B cell (primary cell): ENCODE results near the gene PARD3B. TPM values are rescaled to one million over a fixed set of nuclear protein-coding genes. Genes with fewer than 3 reads are reported as not detected.

Experiments used
- ATAC-seq: fragments of 200-7000 bp; cut with Tn5 transposase; one replicate; pipeline ENCODE4 v1.10.0; 2021; ENCODE audit warnings: low read depth, mild to moderate bottlenecking, moderate number of reproducible peaks, moderate library complexity
- CTCF ChIA-PET: fragments of 350-600 bp; sonication (Branson Sonifier 250); formaldehyde crosslinking; loops from one replicate; lab custom pipeline; 2021; ENCODE audit warnings: antibody characterized with exemption, inconsistent platforms; lab: Charles Lee
- POLR2A ChIA-PET: fragments of 350-600 bp; sonication (Branson Sonifier 250); formaldehyde crosslinking; loops from one replicate; lab custom pipeline; 2021; ENCODE audit warnings: antibody characterized with exemption; lab: Charles Lee
- DNase-seq: peaks from one replicate; pipeline ENCODE4 v3.0.0; 2013
- H2AFZ ChIP-seq: 2 replicates; pipeline ENCODE4 v1.6.1; 2012; ENCODE audit warnings: mild to moderate bottlenecking, low read depth, low read length; ENCODE audit not compliant: insufficient read depth, poor library complexity, severe bottlenecking
- H3K27ac ChIP-seq, 2 donors: 1 replicate in 1 of 2; 2 replicates in 1 of 2; pipeline ENCODE4 v1.5.1; 2012 to 2013; ENCODE audit warnings: low read length in 2 of 2, mild to moderate bottlenecking in 2 of 2, moderate library complexity in 1 of 2
- H3K27me3 ChIP-seq, 4 experiments: fragments of 200-600 bp in 1 of 4; sonication (generic) in 1 of 4; replicated peaks in 1 of 4; 1 replicate in 2 of 4; 2 replicates in 2 of 4; pipeline versions ENCODE4 v1.6.1 to v1.7.0; 2013 to 2016; ENCODE audit warnings: low read length in 3 of 4, mild to moderate bottlenecking in 2 of 4, mixed read lengths in 1 of 4, moderate library complexity in 1 of 4; ENCODE audit not compliant: insufficient read depth in 4 of 4, control insufficient read depth in 3 of 4; ENCODE audit errors: control extremely low read depth in 1 of 4
- H3K36me3 ChIP-seq, 2 experiments: replicated peaks in 1 of 2; 1 replicate in 1 of 2; 2 replicates in 1 of 2; pipeline versions ENCODE4 v1.6.1 to v1.7.1; 2013; ENCODE audit warnings: low read length in 1 of 2; ENCODE audit not compliant: insufficient read depth in 2 of 2, control insufficient read depth in 1 of 2; ENCODE audit errors: control extremely low read depth in 1 of 2, extremely low read depth in 1 of 2
- H3K4me1 ChIP-seq, 2 donors: fragments of 200-600 bp in 1 of 2; sonication (generic) in 1 of 2; 1 replicate in 1 of 2; 2 replicates in 1 of 2; pipeline versions ENCODE4 v1.5.1 to v1.6.1; 2013 to 2017; ENCODE audit warnings: low read length in 2 of 2; ENCODE audit not compliant: control insufficient read depth in 2 of 2, insufficient read depth in 2 of 2
- H3K4me2 ChIP-seq: replicated peaks from 2 replicates; pipeline ENCODE3; 2012; ENCODE audit warnings: mild to moderate bottlenecking, low read depth, low read length; ENCODE audit not compliant: poor library complexity, severe bottlenecking
- H3K4me3 ChIP-seq, 5 experiments: fragments of 200-600 bp in 1 of 5; sonication (generic) in 1 of 5; 1 replicate in 3 of 5; 2 replicates in 2 of 5; pipeline versions ENCODE4 v1.5.1 to v1.7.0; 2011 to 2016; ENCODE audit warnings: low read length in 4 of 5, mild to moderate bottlenecking in 4 of 5, low read depth in 2 of 5, control low read depth in 1 of 5, moderate library complexity in 1 of 5; ENCODE audit not compliant: insufficient read depth in 1 of 5; ENCODE audit errors: control extremely low read depth in 1 of 5, extremely low read depth in 1 of 5
- H3K79me2 ChIP-seq: fragments of 200-600 bp; sonication (generic); one replicate; pipeline ENCODE4 v1.6.0; 2016; ENCODE audit warnings: low read length; ENCODE audit not compliant: control insufficient read depth, insufficient read depth
- H3K9ac ChIP-seq: fragments of 200-600 bp; sonication (generic); 2 replicates; pipeline ENCODE4 v1.6.1; 2017; ENCODE audit warnings: mild to moderate bottlenecking, low read length, moderate library complexity
- H3K9me3 ChIP-seq, 3 donors: one replicate each; pipeline versions ENCODE4 v1.6.1 to v1.7.1; 2013; ENCODE audit warnings: low read length in 2 of 3; ENCODE audit not compliant: control insufficient read depth in 2 of 3, insufficient read depth in 1 of 3; ENCODE audit errors: control extremely low read depth in 1 of 3
- H4K20me1 ChIP-seq: 2 replicates; pipeline ENCODE4 v1.6.0; 2012; ENCODE audit warnings: mild to moderate bottlenecking, low read length; ENCODE audit not compliant: insufficient read depth, control insufficient read depth, poor library complexity, severe bottlenecking
- H3K27ac Mint-ChIP-seq: one replicate; pipeline ENCODE4 v1.8.0; 2021; ENCODE audit warnings: mixed read lengths
- H3K27me3 Mint-ChIP-seq: one replicate; pipeline ENCODE4 v1.8.0; 2021; ENCODE audit warnings: mixed read lengths
- H3K4me1 Mint-ChIP-seq: one replicate; pipeline ENCODE4 v1.8.0; 2021; ENCODE audit warnings: mixed read lengths
- H3K4me3 Mint-ChIP-seq: one replicate; pipeline ENCODE4 v1.8.0; 2021; ENCODE audit warnings: mixed read lengths
- H3K9me3 Mint-ChIP-seq: one replicate; pipeline ENCODE4 v1.8.0; 2022; ENCODE audit warnings: mixed read lengths; ENCODE audit not compliant: insufficient read depth
- EZH2 ChIP-seq: IDR thresholded peaks from 2 replicates; pipeline ENCODE4 v1.6.1; 2012; ENCODE audit warnings: borderline replicate concordance, low read depth, mild to moderate bottlenecking, moderate library complexity, low read length; ENCODE audit not compliant: insufficient read depth, poor library complexity, severe bottlenecking
- WGBS: methylation state at CpG from one replicate; pipeline ENCODE4 v1.1.5; 2013; ENCODE audit warnings: missing lambda C conversion rate; ENCODE audit not compliant: insufficient coverage; 5-methylcytosine and 5-hydroxymethylcytosine counted together
- intact Hi-C: fragments of 100-400 bp; cut with micrococcal nuclease; formaldehyde crosslinking; loops from one replicate; pipeline ENCODE4 v1.10.0; 2022
- polyA plus RNA-seq: library from polyadenylated mRNA; depleted of rRNA; stranded (reverse); fragments of >200 nt; gene quantifications from 2 replicates; pipeline ENCODE4 v1.2.3, GENCODE V29; 2012
- total RNA-seq, 2 donors: library from RNA; stranded (reverse); fragments of 120-200 nt in 1 of 2; gene quantifications; 1 replicate in 1 of 2; 2 replicates in 1 of 2; pipeline versions ENCODE4 v1.2.3 to v1.2.4, GENCODE V29; 2013 to 2022
- TF ChIP-seq, protein P1 (sequence below): fragments of 200-600 bp; IDR thresholded peaks from one replicate; pipeline ENCODE4 v1.8.0; 2022; ENCODE audit warnings: antibody characterized with exemption, mild to moderate bottlenecking

PARD3B gene
- total and polyA plus RNA-seq, 2 donors (not counting 1 experiment from before 2014, with no cell fraction given), result not detected

DNA sequence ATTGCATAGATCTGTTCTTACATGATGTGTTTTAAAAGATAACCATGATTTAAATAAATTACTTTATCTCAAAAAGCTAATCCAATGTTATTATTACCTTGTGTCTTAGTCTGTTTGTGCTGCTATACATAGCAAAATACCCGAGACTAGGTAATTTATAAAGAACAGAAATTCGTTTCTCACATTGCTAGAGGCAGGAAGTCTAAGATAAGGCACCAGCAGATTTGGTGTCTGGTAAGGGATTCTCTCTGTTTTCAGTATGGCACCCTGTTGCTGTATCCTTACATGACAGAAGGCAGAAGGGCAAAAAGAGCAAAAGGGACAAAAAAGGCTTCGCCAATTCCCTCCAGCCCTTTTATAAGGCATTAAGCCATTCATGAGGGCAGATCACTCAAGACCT, 533.9 kb downstream of the PARD3B start:
- Histone ChIP-seq H2AFZ (no peak overlapping the region), H3K4me3 (no peak overlapping the region), H3K9ac (no peak overlapping the region), H3K4me2 (no peak overlapping the region), H3K79me2 (no peaks in the 10 kb centered on the region), H3K36me3 (no peaks in the 10 kb centered on the region), H3K4me1 (no peaks in the 10 kb centered on the region), H3K27me3 (no peaks in the 10 kb centered on the region), H3K27ac (no peak overlapping the region), H3K9me3 (no peaks in the 10 kb centered on the region), H4K20me1 (no peaks in the 10 kb centered on the region)
- no peak overlapping the region for H3K4me3 Mint-ChIP-seq
- no peak for ATAC-seq
- CTCF ChIA-PET, result no interaction called here
- H3K4me1 Mint-ChIP-seq, result no peaks in the 10 kb centered on the region
- H3K27me3 Mint-ChIP-seq, result no peaks in the 10 kb centered on the region
- intact Hi-C loops, result no loop called here
- 94% methylated on average over 2 of the region's 3 CpGs for WGBS
- no peak for DNase-seq
- TF ChIP-seq EZH2, result no peak
- TF ChIP-seq, protein P1, sequence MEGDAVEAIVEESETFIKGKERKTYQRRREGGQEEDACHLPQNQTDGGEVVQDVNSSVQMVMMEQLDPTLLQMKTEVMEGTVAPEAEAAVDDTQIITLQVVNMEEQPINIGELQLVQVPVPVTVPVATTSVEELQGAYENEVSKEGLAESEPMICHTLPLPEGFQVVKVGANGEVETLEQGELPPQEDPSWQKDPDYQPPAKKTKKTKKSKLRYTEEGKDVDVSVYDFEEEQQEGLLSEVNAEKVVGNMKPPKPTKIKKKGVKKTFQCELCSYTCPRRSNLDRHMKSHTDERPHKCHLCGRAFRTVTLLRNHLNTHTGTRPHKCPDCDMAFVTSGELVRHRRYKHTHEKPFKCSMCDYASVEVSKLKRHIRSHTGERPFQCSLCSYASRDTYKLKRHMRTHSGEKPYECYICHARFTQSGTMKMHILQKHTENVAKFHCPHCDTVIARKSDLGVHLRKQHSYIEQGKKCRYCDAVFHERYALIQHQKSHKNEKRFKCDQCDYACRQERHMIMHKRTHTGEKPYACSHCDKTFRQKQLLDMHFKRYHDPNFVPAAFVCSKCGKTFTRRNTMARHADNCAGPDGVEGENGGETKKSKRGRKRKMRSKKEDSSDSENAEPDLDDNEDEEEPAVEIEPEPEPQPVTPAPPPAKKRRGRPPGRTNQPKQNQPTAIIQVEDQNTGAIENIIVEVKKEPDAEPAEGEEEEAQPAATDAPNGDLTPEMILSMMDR, result no peak
- no peak overlapping the region for H3K27ac Mint-ChIP-seq
- POLR2A ChIA-PET, result no interaction called here
- no peaks in the 10 kb centered on the region for H3K9me3 Mint-ChIP-seq

DNA sequence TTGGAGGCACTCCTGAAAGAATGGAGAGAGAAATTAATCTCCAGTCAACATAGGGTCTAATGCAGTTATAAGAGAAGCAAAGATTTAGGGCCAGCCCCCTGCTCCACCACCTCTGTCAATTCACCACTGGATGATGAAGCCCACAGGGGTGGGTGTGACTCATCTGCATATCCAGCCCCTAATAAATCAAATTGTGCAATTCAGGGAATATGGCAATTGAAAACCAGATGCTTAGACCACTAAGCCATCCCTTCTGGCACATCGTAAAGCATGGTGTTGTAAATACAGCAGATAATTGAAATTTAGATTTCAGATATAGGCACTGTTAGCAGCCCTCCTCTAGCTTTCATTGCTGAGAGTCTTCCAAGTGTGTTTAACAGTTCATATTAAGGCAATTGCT, 541.4 kb downstream of the PARD3B start:
- Histone ChIP-seq H3K9me3 (no peaks in the 10 kb centered on the region), H3K36me3 (no peaks in the 10 kb centered on the region), H4K20me1 (no peaks in the 10 kb centered on the region), H2AFZ (no peak overlapping the region), H3K4me3 (no peak overlapping the region), H3K4me1 (no peaks in the 10 kb centered on the region), H3K27ac (no peak overlapping the region), H3K79me2 (no peaks in the 10 kb centered on the region), H3K27me3 (no peaks in the 10 kb centered on the region), H3K9ac (no peak overlapping the region), H3K4me2 (no peak overlapping the region)
- Mint-ChIP-seq H3K27me3 (no peaks in the 10 kb centered on the region), H3K9me3 (no peaks in the 10 kb centered on the region), H3K4me1 (no peaks in the 10 kb centered on the region), H3K4me3 (no peak overlapping the region), H3K27ac (no peak overlapping the region)
- POLR2A ChIA-PET, result no interaction called here
- WGBS, result no CpG with 5 or more reads among the region's 1 CpG
- intact Hi-C loops, result no loop called here
- CTCF ChIA-PET, result no interaction called here
- TF ChIP-seq, protein P1, result no peak
- DNase-seq (no peak), ATAC-seq (no peak)
